ENCODE results near the gene EHMT2.
"Not testable (repeated sequence)": the region's sequence is repeated elsewhere in the genome, so short reads cannot be mapped to it uniquely, and the experiment has no call there.

Gene EHMT2

GRCh38 chr6:31851980-31852718 is 45.3 kb downstream of the EHMT2 start:
- H3K27ac ChIP-seq, H3K4me3 ChIP-seq: not testable (repeated sequence)

- no peak overlapping the region for H3K27ac ChIP-seq
Measured at GRCh38 chr6:31851485-31851832, 46.0 kb downstream of the EHMT2 start.

GRCh38 chr6:31850765-31851484 is 46.6 kb downstream of the EHMT2 start:
- H3K4me3 ChIP-seq: no peak overlapping the region
- no peak overlapping the region for H3K27ac ChIP-seq

More at GRCh38 chr6:31851485-31851832, 46.0 kb downstream of the EHMT2 start:
- H3K4me3 ChIP-seq: no peak overlapping the region

- no peak overlapping the region for H3K27ac ChIP-seq
Measured at GRCh38 chr6:31847276-31847978, 50.1 kb downstream of the EHMT2 start.

GRCh38 chr6:31844507-31844906 is 53.0 kb downstream of the EHMT2 start:
- Histone ChIP-seq H3K27ac (no peak overlapping the region), H3K4me3 (no peak overlapping the region)

More at GRCh38 chr6:31847276-31847978, 50.1 kb downstream of the EHMT2 start:
- H3K4me3 ChIP-seq: no peak overlapping the region

- no peak overlapping the region for H3K27ac ChIP-seq
- H3K4me3 ChIP-seq: no peak overlapping the region
Measured at GRCh38 chr6:31842053-31842452, 55.4 kb downstream of the EHMT2 start.

- not testable (repeated sequence) for H3K4me3 ChIP-seq, H3K27ac ChIP-seq
Measured at GRCh38 chr6:31839779-31840126, 57.7 kb downstream of the EHMT2 start.

GRCh38 chr6:31838968-31839367 is 58.5 kb downstream of the EHMT2 start:
- H3K4me3 ChIP-seq: no peak overlapping the region

GRCh38 chr6:31838114-31838553 is 59.4 kb downstream of the EHMT2 start:
- H3K4me3 ChIP-seq: peak overlapping the region in 2 of 7 experiments; percentile 64 to 88

More at GRCh38 chr6:31838968-31839367, 58.5 kb downstream of the EHMT2 start:
- peak overlapping the region in 1 of 21 experiments; percentile 21 for H3K27ac ChIP-seq

GRCh38 chr6:31837369-31838113 is 60.0 kb downstream of the EHMT2 start:
- H3K4me3 ChIP-seq: peak overlapping the region in 4 of 7 experiments; percentile 64 to 92 (median 78)
- H3K27ac ChIP-seq: peak overlapping the region in 9 of 21 experiments; percentile 9 to 99 (median 94)

More at GRCh38 chr6:31838114-31838553, 59.4 kb downstream of the EHMT2 start:
- H3K27ac ChIP-seq: peak overlapping the region in 2 of 21 experiments; percentile 5 to 92

- Histone ChIP-seq H3K27ac (peak overlapping the region in 19 of 21 experiments; percentile 9 to 99 (median 93)), H3K4me3 (peak overlapping the region; percentile 64 to 98 (median 74))
Measured at GRCh38 chr6:31836474-31837368, 60.8 kb downstream of the EHMT2 start.

GRCh38 chr6:31836047-31836473 is 61.4 kb downstream of the EHMT2 start:
- H3K27ac ChIP-seq: peak overlapping the region in 20 of 21 experiments; percentile 9 to 99 (median 93)

GRCh38 chr6:31834367-31835250 is 62.9 kb downstream of the EHMT2 start:
- peak overlapping the region; percentile 64 to 98 (median 74) for H3K4me3 ChIP-seq
- H3K27ac ChIP-seq: peak overlapping the region; percentile 52 to 99 (median 93)

More at GRCh38 chr6:31836047-31836473, 61.4 kb downstream of the EHMT2 start:
- peak overlapping the region; percentile 64 to 98 (median 74) for H3K4me3 ChIP-seq

GRCh38 chr6:31831350-31832215 is 65.9 kb downstream of the EHMT2 start:
- Histone ChIP-seq H3K27ac (peak overlapping the region in 7 of 21 experiments; percentile 9 to 89 (median 53)), H3K4me3 (peak overlapping the region in 4 of 7 experiments; percentile 49 to 74 (median 57))

GRCh38 chr6:31830886-31831335 is 66.6 kb downstream of the EHMT2 start:
- H3K4me3 ChIP-seq: peak overlapping the region; percentile 37 to 74 (median 57)
- H3K27ac ChIP-seq: peak overlapping the region in 16 of 21 experiments; percentile 9 to 89 (median 63)

All from skin epidermis (tissue), 12 donors.